ENCODE measurements around the gene UTF1.
A peak's percentile ranks its signal among the peaks of the same experiment; 100 is the strongest.

Gene UTF1

DNA sequence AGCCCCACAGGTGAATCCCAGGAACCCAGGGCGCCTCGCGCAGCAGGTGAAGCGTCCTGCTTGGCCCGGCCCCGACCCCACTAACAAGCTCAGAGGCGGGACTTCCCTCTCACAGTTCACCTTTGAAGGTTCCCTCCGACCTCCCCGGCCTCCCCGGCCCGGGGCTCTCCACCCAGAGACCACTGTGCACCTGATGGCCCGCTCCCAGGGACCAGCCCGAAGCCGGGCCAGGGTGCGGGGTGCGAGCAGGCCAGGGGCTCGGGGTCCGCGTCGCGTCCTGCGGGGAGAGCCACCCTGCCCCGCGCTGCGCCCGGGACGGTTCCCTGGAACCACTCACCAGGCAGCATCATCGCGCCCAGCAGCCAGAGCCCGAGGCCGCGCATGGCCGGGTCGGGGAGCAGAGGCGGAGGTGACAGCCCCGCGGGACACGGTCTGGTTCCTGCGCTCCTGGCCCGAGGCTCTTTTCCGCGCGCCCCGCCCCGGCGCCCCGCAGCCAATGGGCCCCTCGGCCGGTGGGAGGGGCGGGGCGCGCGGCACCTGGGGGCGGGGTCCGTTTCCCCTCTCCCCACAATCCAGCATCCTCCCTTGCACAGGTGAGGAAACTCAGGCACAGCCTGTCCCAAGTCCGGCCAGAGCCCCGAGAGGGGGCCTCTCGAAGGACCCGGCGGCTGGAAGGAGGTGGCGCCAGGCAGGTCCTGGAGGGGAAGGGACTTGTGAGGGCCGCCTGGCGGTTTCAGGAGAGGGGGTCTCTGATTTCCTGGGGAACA lies 46.6 kb downstream of the UTF1 start, which contains the start of gene ADAM8:
Gene ADAM8 (minus strand): TSS at position 434 of the 767 bp plus-strand sequence. CDS start 51 bp downstream, at position 383.
- DNase-seq (ENCODE audit: low read depth): no peak
- no peak within 1 kb of the TSS for H3K4me3 ChIP-seq (ENCODE audit: low read depth, low read length)
- TF ChIP-seq, protein P1, sequence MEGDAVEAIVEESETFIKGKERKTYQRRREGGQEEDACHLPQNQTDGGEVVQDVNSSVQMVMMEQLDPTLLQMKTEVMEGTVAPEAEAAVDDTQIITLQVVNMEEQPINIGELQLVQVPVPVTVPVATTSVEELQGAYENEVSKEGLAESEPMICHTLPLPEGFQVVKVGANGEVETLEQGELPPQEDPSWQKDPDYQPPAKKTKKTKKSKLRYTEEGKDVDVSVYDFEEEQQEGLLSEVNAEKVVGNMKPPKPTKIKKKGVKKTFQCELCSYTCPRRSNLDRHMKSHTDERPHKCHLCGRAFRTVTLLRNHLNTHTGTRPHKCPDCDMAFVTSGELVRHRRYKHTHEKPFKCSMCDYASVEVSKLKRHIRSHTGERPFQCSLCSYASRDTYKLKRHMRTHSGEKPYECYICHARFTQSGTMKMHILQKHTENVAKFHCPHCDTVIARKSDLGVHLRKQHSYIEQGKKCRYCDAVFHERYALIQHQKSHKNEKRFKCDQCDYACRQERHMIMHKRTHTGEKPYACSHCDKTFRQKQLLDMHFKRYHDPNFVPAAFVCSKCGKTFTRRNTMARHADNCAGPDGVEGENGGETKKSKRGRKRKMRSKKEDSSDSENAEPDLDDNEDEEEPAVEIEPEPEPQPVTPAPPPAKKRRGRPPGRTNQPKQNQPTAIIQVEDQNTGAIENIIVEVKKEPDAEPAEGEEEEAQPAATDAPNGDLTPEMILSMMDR (conservative IDR thresholded peaks at IDR 0.05; ENCODE audit: low read depth, low read length): no peak

DNA sequence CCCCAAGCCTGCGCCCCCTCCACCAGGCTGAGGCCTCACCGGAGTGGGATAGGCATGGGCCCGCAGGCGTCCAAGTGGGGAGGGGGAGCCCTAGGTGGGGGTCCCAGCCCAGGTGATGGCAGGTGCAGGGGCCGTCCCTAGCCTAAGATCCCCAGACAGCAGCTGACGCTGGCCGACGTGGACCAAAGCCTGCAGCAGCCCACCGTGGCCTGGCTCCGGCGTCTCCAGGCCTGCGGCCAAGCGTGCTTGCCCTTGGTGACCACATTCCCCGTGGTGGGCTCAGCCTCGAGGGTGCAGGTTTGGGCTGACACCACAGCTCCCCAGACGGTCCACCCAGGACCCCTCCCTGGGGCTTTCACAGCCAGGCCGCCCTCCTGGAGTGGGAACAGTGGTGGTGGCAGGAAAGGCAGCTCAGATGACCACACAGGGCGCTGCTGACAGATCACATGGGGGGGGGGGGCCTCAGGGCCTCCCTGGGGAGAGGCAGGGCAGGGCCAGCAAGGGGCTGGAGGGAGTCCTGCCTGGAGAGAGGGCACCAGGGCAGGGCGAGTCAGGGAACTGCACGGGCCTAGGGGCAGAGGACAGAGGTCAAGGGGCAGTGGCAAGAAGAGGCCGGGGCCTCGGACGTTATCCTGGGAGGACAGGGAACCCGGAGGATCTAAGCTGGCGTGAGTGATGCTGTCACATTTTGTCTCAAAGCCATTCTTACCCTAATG lies 47.4 kb downstream of the UTF1 start:
- no peak for DNase-seq (ENCODE audit: low read depth)
- no peak overlapping the region for H3K4me3 ChIP-seq (ENCODE audit: low read depth, low read length)
- TF ChIP-seq, protein P1 (conservative IDR thresholded peaks at IDR 0.05; ENCODE audit: low read depth, low read length): no peak

DNA sequence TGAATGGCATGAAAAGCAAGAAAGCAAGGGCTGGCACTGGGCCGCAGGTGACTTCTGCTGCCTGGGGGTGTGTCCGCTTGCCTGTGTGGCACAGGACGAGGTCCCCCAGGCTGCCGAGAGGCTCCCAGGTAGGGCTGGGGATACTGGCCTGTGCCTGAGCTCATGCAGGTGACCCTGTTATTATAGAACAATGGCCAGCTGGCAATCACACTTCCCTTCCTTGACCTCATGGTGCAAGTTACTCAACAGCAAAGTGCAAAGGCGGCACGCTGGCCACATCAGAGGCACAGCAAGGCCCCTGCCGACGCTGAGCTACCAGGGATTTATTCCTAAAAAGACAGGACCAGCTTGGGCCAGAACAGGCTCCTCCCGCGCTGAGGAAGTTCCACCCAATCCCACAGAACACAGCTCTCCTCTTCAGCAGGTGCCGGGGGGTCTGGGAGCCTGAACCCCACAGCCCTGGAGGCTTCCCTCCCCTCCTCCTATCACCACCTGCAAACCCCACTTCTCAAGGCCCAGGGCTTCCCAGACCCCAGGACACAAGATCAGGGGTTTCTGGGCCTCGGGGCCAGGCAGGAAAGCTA lies 48.1 kb downstream of the UTF1 start:
- H3K4me3 ChIP-seq (ENCODE audit: low read depth, low read length): no peak overlapping the region
- no peak for DNase-seq (ENCODE audit: low read depth)
- TF ChIP-seq, protein P1 (conservative IDR thresholded peaks at IDR 0.05; ENCODE audit: low read depth, low read length): no peak

DNA sequence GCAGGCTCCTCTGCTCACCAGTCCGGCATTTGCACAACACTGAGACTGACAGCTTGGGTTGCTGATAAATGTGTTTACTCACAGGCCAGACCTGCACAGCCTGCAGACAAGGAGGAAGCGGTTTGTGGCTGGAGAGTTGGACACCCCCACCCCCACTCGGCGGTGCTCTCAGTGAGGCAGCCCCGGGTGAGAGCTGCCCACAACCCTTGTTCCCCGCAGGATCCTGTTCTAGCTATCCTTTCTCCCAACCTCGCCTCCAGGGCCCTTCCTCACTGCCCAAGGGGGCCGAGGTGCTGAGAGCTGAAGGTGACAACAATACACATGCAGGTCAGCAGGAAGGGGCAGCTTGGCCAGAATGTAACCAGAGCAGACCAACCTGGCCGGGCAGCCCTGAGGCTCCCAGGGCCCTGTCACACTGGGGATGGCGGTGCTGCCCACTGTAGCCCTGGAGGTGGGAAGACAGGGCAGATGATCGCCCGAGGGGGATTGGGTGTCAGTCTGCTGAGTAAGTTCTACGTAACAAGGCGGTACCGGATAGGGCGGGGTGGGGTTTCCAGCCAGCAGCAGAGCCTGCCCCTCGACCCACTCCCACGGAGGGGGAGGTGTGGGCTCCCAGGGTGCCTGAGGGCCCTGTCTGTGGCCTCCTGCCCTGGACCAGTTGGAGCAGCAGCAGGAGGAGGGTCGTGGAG lies 48.7 kb downstream of the UTF1 start:
- TF ChIP-seq, protein P1 (conservative IDR thresholded peaks at IDR 0.05; ENCODE audit: low read depth, low read length): no peak
- H3K4me3 ChIP-seq (ENCODE audit: low read depth, low read length): no peak overlapping the region
- peak; percentile 69 for DNase-seq (ENCODE audit: low read depth)

DNA sequence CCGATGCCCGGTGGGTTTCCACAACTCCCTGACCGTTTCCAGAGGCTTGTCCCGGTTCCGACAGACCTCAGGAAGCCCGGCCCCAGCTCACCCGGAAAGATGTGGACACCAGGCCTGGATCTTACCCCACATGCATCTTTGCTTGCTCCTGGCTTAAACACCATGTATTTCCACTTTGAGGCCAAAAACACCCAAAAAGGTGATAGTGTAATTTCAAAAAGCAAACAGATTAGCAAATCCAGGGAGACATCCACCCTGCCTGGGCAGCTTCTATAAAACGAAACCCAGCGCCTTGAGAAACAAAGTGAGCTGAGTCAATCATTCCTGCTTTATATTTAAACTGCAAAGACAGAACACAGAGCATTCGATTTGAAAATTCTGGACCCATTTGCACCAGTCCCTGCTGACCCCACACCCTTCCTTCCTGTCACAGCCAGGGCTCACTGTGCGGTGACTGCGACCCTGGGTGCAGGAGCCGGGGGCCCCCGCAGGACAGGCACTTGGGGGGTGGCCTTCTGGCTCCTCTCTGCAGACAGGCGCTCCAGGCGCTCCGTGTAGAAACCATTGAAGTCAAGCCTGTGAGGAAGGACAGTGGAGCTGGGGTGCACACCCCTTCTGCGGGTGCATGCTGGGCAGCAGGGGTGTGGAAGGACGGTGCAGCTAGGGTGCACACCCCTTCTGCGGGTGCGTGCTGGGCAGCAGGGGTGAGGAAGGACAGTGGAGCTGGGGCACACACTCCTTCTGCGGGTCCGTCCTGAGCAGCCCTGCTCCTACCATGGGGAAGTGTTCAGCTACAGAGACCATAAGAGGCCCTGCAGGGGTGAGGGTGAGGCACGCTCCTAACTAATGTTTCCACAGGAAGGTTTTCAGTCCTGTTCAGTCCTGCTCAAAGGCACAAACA lies 49.6 kb downstream of the UTF1 start:
- no peak overlapping the region for H3K4me3 ChIP-seq (ENCODE audit: low read depth, low read length)
- TF ChIP-seq, protein P1 (conservative IDR thresholded peaks at IDR 0.05; ENCODE audit: low read depth, low read length): no peak

More for the DNA sequence above, 49.6 kb downstream of the UTF1 start:
- no peak for DNase-seq (ENCODE audit: low read depth)
